Liver (tissue), 9 donors: ENCODE data around the gene DOK5. TPM values are rescaled to one million over a fixed set of nuclear protein-coding genes. Genes with fewer than 3 reads are reported as not detected.

Experiments
- DNase-seq: peaks from one replicate; pipeline ENCODE4 v3.0.0-alpha.2; 2017; ENCODE audit warnings: low spot score
- H3K27ac ChIP-seq, 2 donors: one replicate each; pipeline ENCODE4 v1.7.0; 2013; ENCODE audit warnings: inconsistent platforms in 2 of 2, low read length in 2 of 2, control low read depth in 1 of 2, low read depth in 1 of 2, mild to moderate bottlenecking in 1 of 2
- H3K27me3 ChIP-seq, 4 donors: one replicate each; pipeline versions ENCODE4 v1.6.1 to v1.7.0; 2013; ENCODE audit warnings: low read length in 3 of 4, inconsistent platforms in 1 of 4, mild to moderate bottlenecking in 1 of 4, moderate library complexity in 1 of 4; ENCODE audit not compliant: control insufficient read depth in 4 of 4, insufficient read depth in 4 of 4
- H3K36me3 ChIP-seq, 4 donors: one replicate each; pipeline versions ENCODE4 v1.6.1 to v1.7.0; 2013; ENCODE audit warnings: low read length in 3 of 4, mild to moderate bottlenecking in 3 of 4, low read depth in 1 of 4, moderate library complexity in 1 of 4; ENCODE audit not compliant: control insufficient read depth in 4 of 4, insufficient read depth in 3 of 4
- H3K4me1 ChIP-seq, 4 donors: one replicate each; pipeline versions ENCODE4 v1.6.1 to v1.7.0; 2013; ENCODE audit warnings: low read length in 3 of 4, mild to moderate bottlenecking in 3 of 4, moderate library complexity in 1 of 4; ENCODE audit not compliant: control insufficient read depth in 4 of 4, insufficient read depth in 4 of 4
- H3K4me3 ChIP-seq, 3 donors: one replicate each; pipeline versions ENCODE4 v1.6.1 to v1.7.0; 2013; ENCODE audit warnings: low read length in 3 of 3, control low read depth in 1 of 3, low read depth in 1 of 3, mild to moderate bottlenecking in 1 of 3
- H3K9ac ChIP-seq, 2 donors: one replicate each; pipeline ENCODE4 v1.7.0; 2013; ENCODE audit warnings: low read length in 2 of 2, mild to moderate bottlenecking in 2 of 2, moderate library complexity in 2 of 2, control low read depth in 1 of 2, low read depth in 1 of 2
- H3K9me3 ChIP-seq, 4 donors: one replicate each; pipeline versions ENCODE4 v1.6.1 to v1.7.0; 2013; ENCODE audit warnings: low read length in 3 of 4; ENCODE audit not compliant: control insufficient read depth in 4 of 4
- ATF3 ChIP-seq: IDR thresholded peaks from 2 replicates; pipeline ENCODE4 v1.6.1; 2016; ENCODE audit warnings: antibody characterized with exemption
- EGR1 ChIP-seq, 2 donors: IDR thresholded peaks; 2 replicates each; pipeline ENCODE4 v1.6.1; 2016 to 2018; ENCODE audit warnings: antibody characterized with exemption in 2 of 2, low read depth in 2 of 2
- FOXA1 ChIP-seq: IDR thresholded peaks from 2 replicates; pipeline ENCODE4 v1.6.1; 2016; ENCODE audit warnings: antibody characterized with exemption
- FOXA2 ChIP-seq: IDR thresholded peaks from 2 replicates; pipeline ENCODE4 v1.6.1; 2016; ENCODE audit warnings: antibody characterized with exemption
- GABPA ChIP-seq, 2 donors: IDR thresholded peaks in 1 of 2; conservative IDR thresholded peaks in 1 of 2; 2 replicates each; pipeline ENCODE4 v1.6.1; 2016; ENCODE audit warnings: antibody characterized with exemption in 2 of 2, mild to moderate bottlenecking in 1 of 2, moderate library complexity in 1 of 2
- HNF4A ChIP-seq, 2 donors: conservative IDR thresholded peaks; 2 replicates each; pipeline ENCODE4 v1.6.1; 2016; ENCODE audit warnings: antibody characterized with exemption in 2 of 2, mild to moderate bottlenecking in 2 of 2
- HNF4G ChIP-seq: IDR thresholded peaks from 2 replicates; pipeline ENCODE4 v1.6.1; 2016; ENCODE audit warnings: antibody characterized with exemption
- JUND ChIP-seq, 2 donors: IDR thresholded peaks; 2 replicates each; pipeline ENCODE4 v1.6.1; 2016; ENCODE audit warnings: antibody characterized with exemption in 2 of 2
- MAX ChIP-seq: IDR thresholded peaks from 2 replicates; pipeline ENCODE4 v1.6.1; 2016; ENCODE audit warnings: antibody characterized with exemption
- NR2F2 ChIP-seq: IDR thresholded peaks from 2 replicates; pipeline ENCODE4 v1.6.1; 2016; ENCODE audit warnings: antibody characterized with exemption
- REST ChIP-seq: IDR thresholded peaks from 2 replicates; pipeline ENCODE4 v1.6.1; 2016; ENCODE audit warnings: antibody characterized with exemption, mild to moderate bottlenecking
- RXRA ChIP-seq, 2 donors: IDR thresholded peaks; 2 replicates each; pipeline ENCODE4 v1.6.1; 2017 to 2018; ENCODE audit warnings: antibody characterized with exemption in 2 of 2, mild to moderate bottlenecking in 1 of 2
- SP1 ChIP-seq: IDR thresholded peaks from 2 replicates; pipeline ENCODE4 v1.6.1; 2018; ENCODE audit warnings: antibody characterized with exemption, mild to moderate bottlenecking
- TAF1 ChIP-seq: conservative IDR thresholded peaks from 2 replicates; pipeline ENCODE4 v1.6.1; 2016; ENCODE audit warnings: antibody characterized with exemption, mild to moderate bottlenecking
- YY1 ChIP-seq: IDR thresholded peaks from 2 replicates; pipeline ENCODE4 v1.6.1; 2016; ENCODE audit warnings: antibody characterized with exemption, mild to moderate bottlenecking
- ZBTB33 ChIP-seq: IDR thresholded peaks from 2 replicates; pipeline ENCODE4 v1.6.1; 2016; ENCODE audit warnings: antibody characterized with exemption
- WGBS: extraction: QIAGEN DNeasy Blood & Tissue Kit; methylation state at CpG from one replicate; pipeline ENCODE4 v1.1.7; 2013; 5-methylcytosine and 5-hydroxymethylcytosine counted together
- polyA plus RNA-seq, 2 donors: library from polyadenylated mRNA; stranded (reverse) in 1 of 2; unstranded in 1 of 2; fragments of 200-250 nt in 1 of 2; fragments of >200 nt in 1 of 2; fragmentation: Nextera tagmentation in 1 of 2; extraction: Ambion mirVana in 1 of 2; gene quantifications; one replicate each; pipeline versions ENCODE4 v1.2.1 to v1.2.3, GENCODE V29; 2013 to 2015
- total RNA-seq, 2 donors: library from RNA; depleted of rRNA; stranded (reverse); fragments of >200 nt; gene quantifications; one replicate each; pipeline ENCODE4 v1.2.3, GENCODE V29; 2014
- donor health status: healthy.
- donor health status: healthy.
- donor health status: healthy.
- donor health status: healthy.
- donor health status: healthy.

DOK5 gene
- total and polyA plus RNA-seq, 4 donors: 0.05 to 0.16 (median 0.09) TPM

- peaks cover 0 to 3% (median 0%) of the 10 kb centered on the region in 4 donors for H3K27me3 ChIP-seq
- H3K4me1 ChIP-seq: no peaks in the 10 kb centered on the region
- H3K9ac ChIP-seq: no peak overlapping the region
- no peak overlapping the region for H3K4me3 ChIP-seq
- H3K27ac ChIP-seq: no peak overlapping the region
- H3K36me3 ChIP-seq: no peaks in the 10 kb centered on the region
- H3K9me3 ChIP-seq: peaks cover 0 to 2% (median 0%) of the 10 kb centered on the region in 4 donors
- TF ChIP-seq JUND (IDR thresholded peaks at IDR 0.05) (no peak), FOXA2 (no peak), HNF4G (no peak), ZBTB33 (no peak), NR2F2 (no peak), RXRA (IDR thresholded peaks at IDR 0.05) (no peak), TAF1 (no peak), EGR1 (IDR thresholded peaks at IDR 0.05; ENCODE audit: low read depth in 2 of 2) (no peak), FOXA1 (no peak), SP1 (no peak)
- no peak for DNase-seq
- WGBS: 48% methylated on average over 3 of the region's 3 CpGs
These were observed 74.4 kb downstream of the DOK5 start for GRCh38 chr20:54549658-54550326.

- Histone ChIP-seq H3K27ac (no peak overlapping the region), H3K36me3 (no peaks in the 10 kb centered on the region), H3K4me1 (no peaks in the 10 kb centered on the region), H3K4me3 (no peak overlapping the region), H3K9ac (no peak overlapping the region), H3K27me3 (peaks cover 0 to 5% (median 0%) of the 10 kb centered on the region in 4 donors), H3K9me3 (no peaks in the 10 kb centered on the region)
- no peak for DNase-seq
- 86% methylated on average over 5 of the region's 5 CpGs for WGBS
- TF ChIP-seq ATF3: no peak
- TF ChIP-seq HNF4G: no peak
- no peak for TF ChIP-seq FOXA2
- TF ChIP-seq TAF1: no peak
- no peak for TF ChIP-seq RXRA (IDR thresholded peaks at IDR 0.05)
- TF ChIP-seq GABPA (IDR thresholded peaks at IDR 0.05 in 1 of 2, conservative IDR thresholded peaks at IDR 0.05 in 1 of 2): no peak
- TF ChIP-seq HNF4A (conservative IDR thresholded peaks at IDR 0.05): no peak
- no peak for TF ChIP-seq MAX
- TF ChIP-seq REST: no peak
- TF ChIP-seq YY1: no peak
- no peak for TF ChIP-seq ZBTB33
- no peak for TF ChIP-seq FOXA1
- TF ChIP-seq SP1: no peak
- TF ChIP-seq EGR1 (IDR thresholded peaks at IDR 0.05; ENCODE audit: low read depth in 2 of 2): no peak
- no peak for TF ChIP-seq JUND (IDR thresholded peaks at IDR 0.05)
- TF ChIP-seq NR2F2: no peak
These were observed 75.5 kb downstream of the DOK5 start for GRCh38 chr20:54550776-54551396.
